OCI-LY1 (cell line): ENCODE measurements around the gene TTC21A.

Experiments used
- H2AFZ ChIP-seq: fragments of 200-600 bp; sonication (generic), shearing (Covaris generic); 2 replicates; pipeline ENCODE4 v1.6.0; 2014; ENCODE audit warnings: antibody characterized with exemption, mild to moderate bottlenecking, low read length
- H3F3A ChIP-seq: fragments of 200-600 bp; sonication (generic), shearing (Covaris generic); 2 replicates; pipeline ENCODE4 v1.6.0; 2014; ENCODE audit warnings: mild to moderate bottlenecking, antibody characterized with exemption, low read length, moderate library complexity; ENCODE audit not compliant: insufficient read depth
- H3K27ac ChIP-seq: fragments of 200-600 bp; sonication (generic); 2 replicates; pipeline ENCODE4 v1.5.1; 2014; ENCODE audit warnings: low read length, mixed run types, mild to moderate bottlenecking, low read depth; ENCODE audit not compliant: poor library complexity, severe bottlenecking
- H3K27me3 ChIP-seq: fragments of 200-600 bp; sonication (generic); 2 replicates; pipeline ENCODE4 v1.6.0; 2014; ENCODE audit warnings: antibody characterized with exemption, mild to moderate bottlenecking, low read length, moderate library complexity; ENCODE audit not compliant: insufficient read depth
- H3K36me3 ChIP-seq: fragments of 200-600 bp; sonication (generic); 2 replicates; pipeline ENCODE4 v1.6.1; 2014; ENCODE audit warnings: mild to moderate bottlenecking, antibody characterized with exemption, low read length, moderate library complexity, mixed read lengths; ENCODE audit not compliant: insufficient read depth
- H3K4me1 ChIP-seq: fragments of 200-600 bp; sonication (generic); 2 replicates; pipeline ENCODE4 v1.5.1; 2014; ENCODE audit warnings: mild to moderate bottlenecking, low read length, moderate library complexity; ENCODE audit not compliant: insufficient read depth, severe bottlenecking
- H3K4me2 ChIP-seq: fragments of 200-600 bp; sonication (generic), shearing (Covaris generic); 2 replicates; pipeline ENCODE4 v1.6.1; 2014; ENCODE audit warnings: low read length
- H3K4me3 ChIP-seq: fragments of 200-600 bp; sonication (generic); 2 replicates; pipeline ENCODE4 v1.5.1; 2014; ENCODE audit warnings: low read length, low read depth, mild to moderate bottlenecking, mixed read lengths; ENCODE audit not compliant: poor library complexity, severe bottlenecking
- H3K79me2 ChIP-seq: fragments of 200-600 bp; shearing (Covaris generic); 2 replicates; pipeline ENCODE4 v1.6.1; 2016; ENCODE audit warnings: mixed run types, low read length, mixed read lengths; ENCODE audit not compliant: insufficient read depth
- H3K9ac ChIP-seq: fragments of 200-600 bp; sonication (generic), shearing (Covaris generic); 2 replicates; pipeline ENCODE4 v1.6.1; 2014; ENCODE audit warnings: mild to moderate bottlenecking, low read length, mixed read lengths
- H3K9me2 ChIP-seq: fragments of 200-600 bp; sonication (generic), shearing (Covaris generic); 2 replicates; pipeline ENCODE4 v1.6.1; 2014; ENCODE audit warnings: low read depth, mild to moderate bottlenecking, low read length, mixed read lengths
- H3K9me3 ChIP-seq: fragments of 200-600 bp; shearing (Covaris generic); 2 replicates; pipeline ENCODE4 v1.6.1; 2014; ENCODE audit warnings: low read length, mixed read lengths
- H4K20me1 ChIP-seq: fragments of 200-600 bp; sonication (generic), shearing (Covaris generic); 2 replicates; pipeline ENCODE4 v1.6.0; 2016; ENCODE audit warnings: mild to moderate bottlenecking, low read length; ENCODE audit not compliant: insufficient read depth
- CTCF ChIP-seq: fragments of 200-600 bp; sonication (generic), shearing (Covaris generic); IDR thresholded peaks from 2 replicates; pipeline ENCODE4 v1.5.1; 2017; ENCODE audit warnings: mild to moderate bottlenecking, antibody characterized with exemption, low read length, moderate library complexity, mixed read lengths
- EZH2 ChIP-seq: fragments of 200-600 bp; sonication (generic), shearing (Covaris generic); IDR thresholded peaks from 2 replicates; pipeline ENCODE4 v1.8.0; 2017; ENCODE audit warnings: borderline replicate concordance, mixed run types, mild to moderate bottlenecking, antibody characterized with exemption, low read length, moderate library complexity, mixed read lengths

TTC21A gene

GRCh38 chr3:39144095-39144747, 36.7 kb downstream of the TTC21A start:
- H3K27me3 ChIP-seq: no peaks in the 10 kb centered on the region
- no peaks in the 10 kb centered on the region for H4K20me1 ChIP-seq
- peaks cover 56% of the 10 kb centered on the region for H3K36me3 ChIP-seq
- H2AFZ ChIP-seq: no peak overlapping the region
- no peaks in the 10 kb centered on the region for H3F3A ChIP-seq
- no peaks in the 10 kb centered on the region for H3K79me2 ChIP-seq
- H3K4me3 ChIP-seq: no peak overlapping the region
- H3K9me3 ChIP-seq: no peaks in the 10 kb centered on the region
- peaks cover 53% of the 10 kb centered on the region for H3K4me1 ChIP-seq
- H3K9me2 ChIP-seq: no peaks in the 10 kb centered on the region
- H3K4me2 ChIP-seq: no peak overlapping the region
- no peak overlapping the region for H3K27ac ChIP-seq
- no peak for TF ChIP-seq CTCF
- TF ChIP-seq EZH2: no peak
- H3K9ac ChIP-seq: no peak overlapping the region

- Histone ChIP-seq H3K79me2 (no peaks in the 10 kb centered on the region), H4K20me1 (no peaks in the 10 kb centered on the region), H3K4me1 (peaks cover 60% of the 10 kb centered on the region), H3K4me2 (no peak overlapping the region), H3K36me3 (peaks cover 56% of the 10 kb centered on the region), H3K9me2 (no peaks in the 10 kb centered on the region), H3K9ac (no peak overlapping the region), H3K27ac (no peak overlapping the region), H3F3A (no peaks in the 10 kb centered on the region), H3K9me3 (no peaks in the 10 kb centered on the region), H3K4me3 (no peak overlapping the region), H2AFZ (no peak overlapping the region), H3K27me3 (no peaks in the 10 kb centered on the region)
- TF ChIP-seq EZH2 (no peak), CTCF (no peak)
Observed at GRCh38 chr3:39144748-39145380, 37.4 kb downstream of the TTC21A start.

- peak overlapping the region; percentile 55 for H3K4me3 ChIP-seq
Observed at GRCh38 chr3:39146083-39146501, 38.6 kb downstream of the TTC21A start.

More at GRCh38 chr3:39146083-39146501, 38.6 kb downstream of the TTC21A start:
- H3K27me3 ChIP-seq: no peaks in the 10 kb centered on the region
- H3K27ac ChIP-seq: peak overlapping the region; percentile 94
- TF ChIP-seq EZH2: no peak
- no peak for TF ChIP-seq CTCF
- H3F3A ChIP-seq: no peaks in the 10 kb centered on the region
- peaks cover 71% of the 10 kb centered on the region for H3K4me1 ChIP-seq
- H4K20me1 ChIP-seq: no peaks in the 10 kb centered on the region
- no peaks in the 10 kb centered on the region for H3K9me2 ChIP-seq
- H3K79me2 ChIP-seq: no peaks in the 10 kb centered on the region
- no peaks in the 10 kb centered on the region for H3K9me3 ChIP-seq
- H3K4me2 ChIP-seq: peak overlapping the region; percentile 84; the same call in 1 of the 2 replicates
- H3K9ac ChIP-seq: no peak overlapping the region
- H3K36me3 ChIP-seq: peaks cover 44% of the 10 kb centered on the region
- no peak overlapping the region for H2AFZ ChIP-seq
